Epithelial cell of esophagus (primary cell): Measurements from ENCODE around the gene AK2.
"Not testable (repeated sequence)": the region's sequence is repeated elsewhere in the genome, so short reads cannot be mapped to it uniquely, and the experiment has no call there.

Experiments used
- DNase-seq: peaks from one replicate; pipeline ENCODE4 v3.0.0; 2010; ENCODE audit warnings: low read depth
- H3K4me3 ChIP-seq: 2 replicates; pipeline ENCODE4 v1.5.1; 2011; ENCODE audit warnings: mild to moderate bottlenecking, low read length, control low read depth
- CTCF ChIP-seq: IDR thresholded peaks from 2 replicates; pipeline ENCODE4 v1.5.1; 2011; ENCODE audit warnings: low read depth, mild to moderate bottlenecking, low read length, control low read depth, inconsistent platforms; ENCODE audit not compliant: insufficient read depth; ENCODE audit errors: missing control alignments

AK2 gene

GRCh38 chr1:33030575-33030974 is 6.1 kb downstream of the AK2 start:
- no peak for TF ChIP-seq CTCF
- peak; percentile 48 for DNase-seq
- no peak overlapping the region for H3K4me3 ChIP-seq

GRCh38 chr1:33029921-33030320 is 6.8 kb downstream of the AK2 start:
- H3K4me3 ChIP-seq, result no peak overlapping the region
- no peak for TF ChIP-seq CTCF
- DNase-seq, result no peak

GRCh38 chr1:33029209-33029608 is 7.5 kb downstream of the AK2 start:
- no peak for TF ChIP-seq CTCF
- DNase-seq, result no peak
- H3K4me3 ChIP-seq, result no peak overlapping the region

GRCh38 chr1:33025761-33026160 is 10.9 kb downstream of the AK2 start:
- no peak for TF ChIP-seq CTCF
- H3K4me3 ChIP-seq, result no peak overlapping the region
- DNase-seq, result no peak

GRCh38 chr1:33025180-33025569 is 11.5 kb downstream of the AK2 start:
- DNase-seq, result peak; percentile 45
- TF ChIP-seq CTCF, result no peak

GRCh38 chr1:33024430-33025179 is 12.1 kb downstream of the AK2 start:
- DNase-seq, H3K4me3 ChIP-seq: not testable (repeated sequence)

More at GRCh38 chr1:33025180-33025569, 11.5 kb downstream of the AK2 start:
- H3K4me3 ChIP-seq, result no peak overlapping the region

GRCh38 chr1:33022650-33023200 is 14.0 kb downstream of the AK2 start:
- H3K4me3 ChIP-seq, result no peak overlapping the region
- no peak for TF ChIP-seq CTCF
- DNase-seq, result no peak
